Esophagus squamous epithelium (tissue), 5 donors: Measurements from ENCODE around the gene COMT. TPM values are rescaled to one million over a fixed set of nuclear protein-coding genes. Genes with fewer than 3 reads are reported as not detected.

ENCODE experiments used
- DNase-seq: peaks from one replicate; lab custom pipeline; 2025; lab: John Stamatoyannopoulos, UW
- H3K27ac ChIP-seq, 4 donors: fragments of 200-600 bp; sonication (generic); one replicate each; pipeline ENCODE4 v1.5.1; 2016 to 2019; ENCODE audit warnings: mild to moderate bottlenecking in 1 of 4
- H3K27me3 ChIP-seq, 4 donors: fragments of 200-600 bp; sonication (generic); 1 replicate in 3 of 4; 2 replicates in 1 of 4; pipeline versions ENCODE4 v1.5.1 to v1.6.0; 2017 to 2021; ENCODE audit warnings: antibody characterized with exemption in 1 of 4
- H3K36me3 ChIP-seq, 3 donors: fragments of 200-600 bp; sonication (generic); one replicate each; pipeline ENCODE4 v1.5.1; 2016 to 2019
- H3K4me1 ChIP-seq, 3 donors: fragments of 200-600 bp; sonication (generic); one replicate each; pipeline ENCODE4 v1.5.1; 2017 to 2019
- H3K4me3 ChIP-seq, 4 donors: fragments of 200-600 bp; sonication (generic); 1 replicate in 3 of 4; 2 replicates in 1 of 4; pipeline ENCODE4 v1.5.1; 2016 to 2019; ENCODE audit warnings: mild to moderate bottlenecking in 2 of 4, moderate library complexity in 1 of 4
- H3K9me3 ChIP-seq, 3 donors: fragments of 200-600 bp; sonication (generic); one replicate each; pipeline ENCODE4 v1.5.1; 2016 to 2019
- CTCF ChIP-seq, 6 experiments: fragments of 450-650 bp in 4 of 6; fragments of 200-600 bp in 2 of 6; sonication (generic) in 2 of 6; IDR thresholded peaks; one replicate each; pipeline ENCODE4 v1.5.1; 2016 to 2019; ENCODE audit warnings: antibody characterized with exemption in 6 of 6, mild to moderate bottlenecking in 4 of 6, moderate library complexity in 4 of 6
- POLR2A ChIP-seq, 4 donors: fragments of 450-650 bp; IDR thresholded peaks; one replicate each; pipeline ENCODE4 v1.6.1; 2017; ENCODE audit warnings: antibody characterized with exemption in 4 of 4, mild to moderate bottlenecking in 4 of 4, moderate library complexity in 3 of 4
- WGBS, 2 donors: methylation state at CpG; one replicate each; pipeline ENCODE4 v1.1.5; 2018; 5-methylcytosine and 5-hydroxymethylcytosine counted together
- intact Hi-C: fragments of 100-400 bp; cut with DNase I; formaldehyde crosslinking; loops from one replicate; pipeline ENCODE4 v1.15.0; 2022
- total RNA-seq, 4 donors: library from RNA; depleted of rRNA; stranded (reverse); fragments of >200 nt; gene quantifications; one replicate each; pipeline ENCODE4 v1.1.0, GENCODE V29; 2016
- donor health status: DM: yes; HTN: yes; CAD: no.

Gene COMT
- total RNA-seq, 4 donors from 2014 or later, result 210 to 422 (median 234) TPM

GRCh38 chr22:19895160-19895849 is 46.3 kb upstream of the COMT start:
- intact Hi-C loops, result no loop called here

GRCh38 chr22:19896665-19897355 is 44.8 kb upstream of the COMT start:
- WGBS, 2 donors, result 63 to 93% methylated on average over 2 of the region's 15 CpGs
- no peak overlapping the region for H3K4me3 ChIP-seq
- H3K9me3 ChIP-seq, result no peaks in the 10 kb centered on the region
- TF ChIP-seq CTCF (IDR thresholded peaks at IDR 0.05), result no peak
- TF ChIP-seq POLR2A (IDR thresholded peaks at IDR 0.05), result no peak
- H3K4me1 ChIP-seq, result peaks cover 6 to 13% (median 8%) of the 10 kb centered on the region in 3 donors
- no peak for DNase-seq
- no peaks in the 10 kb centered on the region for H3K27me3 ChIP-seq
- H3K27ac ChIP-seq, result no peak overlapping the region
- H3K36me3 ChIP-seq, result peaks cover 4 to 74% (median 8%) of the 10 kb centered on the region in 3 donors
- intact Hi-C loops, result no loop called here

More at GRCh38 chr22:19895160-19895849, 46.3 kb upstream of the COMT start:
- peaks cover 4 to 62% (median 8%) of the 10 kb centered on the region in 3 donors for H3K36me3 ChIP-seq
- no peaks in the 10 kb centered on the region for H3K27me3 ChIP-seq
- H3K9me3 ChIP-seq, result no peaks in the 10 kb centered on the region
- peaks cover 17 to 28% (median 19%) of the 10 kb centered on the region in 3 donors for H3K4me1 ChIP-seq
- no peak overlapping the region for H3K4me3 ChIP-seq
- 93 to 95% methylated on average over 6 to 16 of the region's 23 CpGs for WGBS, 2 donors
- H3K27ac ChIP-seq, result no peak overlapping the region
- TF ChIP-seq POLR2A (IDR thresholded peaks at IDR 0.05) (no peak), CTCF (IDR thresholded peaks at IDR 0.05) (no peak)
- DNase-seq, result no peak

- intact Hi-C loops, result no loop called here
- Histone ChIP-seq H3K4me3 (no peak overlapping the region), H3K9me3 (no peaks in the 10 kb centered on the region), H3K27me3 (no peaks in the 10 kb centered on the region), H3K27ac (no peak overlapping the region), H3K4me1 (peaks cover 0 to 9% (median 0%) of the 10 kb centered on the region in 3 donors), H3K36me3 (peaks cover 4 to 83% (median 8%) of the 10 kb centered on the region in 3 donors)
- WGBS, 2 donors, result 88 to 97% methylated on average over 6 to 9 of the region's 16 CpGs
- no peak for DNase-seq
- TF ChIP-seq POLR2A (IDR thresholded peaks at IDR 0.05) (no peak), CTCF (IDR thresholded peaks at IDR 0.05) (no peak)
Observed at GRCh38 chr22:19897726-19898125, 43.8 kb upstream of the COMT start.

GRCh38 chr22:19898145-19898544 is 43.4 kb upstream of the COMT start:
- intact Hi-C loops, result no loop called here
- no peak for DNase-seq
- Histone ChIP-seq H3K36me3 (peaks cover 4 to 85% (median 8%) of the 10 kb centered on the region in 3 donors), H3K27me3 (no peaks in the 10 kb centered on the region), H3K4me1 (peaks cover 0 to 5% (median 0%) of the 10 kb centered on the region in 3 donors), H3K9me3 (no peaks in the 10 kb centered on the region), H3K4me3 (no peak overlapping the region), H3K27ac (no peak overlapping the region)
- TF ChIP-seq CTCF (IDR thresholded peaks at IDR 0.05) (no peak), POLR2A (IDR thresholded peaks at IDR 0.05) (no peak)
- WGBS, 2 donors, result 80 to 96% methylated on average over 4 to 7 of the region's 7 CpGs
